HCT116 (cell line): ENCODE results near the gene FAM228B. TPM values are rescaled to one million over a fixed set of nuclear protein-coding genes. Genes with fewer than 3 reads are reported as not detected.

Source experiments
- ATAC-seq: fragments of 200-7000 bp; cut with Tn5 transposase; 2 replicates; pipeline ENCODE4 v1.9.1; 2020; ENCODE audit warnings: mild to moderate bottlenecking, moderate library complexity
- BruUV-seq: library from RNA; stranded (reverse); fragments of 400-500 nt; replicated peaks from 2 replicates; lab custom pipeline; 2021; lab: Mats Ljungman, UMichigan
- CTCF ChIA-PET: fragments of 300-600 bp; sonication (Branson Sonifier 250); formaldehyde crosslinking; loops from one replicate; lab custom pipeline; 2021; ENCODE audit warnings: antibody characterized with exemption; lab: Charles Lee
- POLR2A ChIA-PET: fragments of 300-600, 350-600 bp; sonication (Branson Sonifier 250); formaldehyde crosslinking; loops from one replicate; lab custom pipeline; 2021; ENCODE audit warnings: antibody characterized with exemption; lab: Charles Lee
- RAD21 ChIA-PET, 2 experiments: fragments of 300-600 bp; sonication (Branson Sonifier 250); formaldehyde crosslinking; loops; one replicate each; lab custom pipeline; 2023; ENCODE audit warnings: low total read pairs in 2 of 2; ENCODE audit not compliant: uncharacterized antibody in 2 of 2, unreplicated experiment in 2 of 2, low non-redundant PET in 1 of 2; lab: Charles Lee
- DNase-seq: peaks from one replicate; pipeline ENCODE4 v3.0.0-alpha.2; 2010; ENCODE audit warnings: low read depth, low spot score
- H2AFZ ChIP-seq: fragments of 200-600 bp; shearing (Covaris generic), sonication (generic); 2 replicates; pipeline ENCODE4 v1.6.1; 2017; ENCODE audit warnings: low read depth, mixed run types, mixed read lengths, antibody characterized with exemption, low read length; ENCODE audit not compliant: poor library complexity, severe bottlenecking
- H3K27ac ChIP-seq: 2 replicates; pipeline ENCODE4 v1.5.1; 2012; ENCODE audit warnings: low read depth, low read length
- H3K27me3 ChIP-seq: fragments of 200-600 bp; sonication (generic); 2 replicates; pipeline ENCODE4 v1.6.1; 2016; ENCODE audit warnings: mixed run types, low read length, mixed read lengths; ENCODE audit not compliant: insufficient read depth
- H3K36me3 ChIP-seq, 2 experiments: fragments of 200-500 bp in 1 of 2; fragments of 200-600 bp in 1 of 2; sonication (Bioruptor generic) in 1 of 2; sonication (generic) in 1 of 2; 2 replicates each; pipeline versions ENCODE4 v1.5.1 to v1.6.1; 2014 to 2016; ENCODE audit warnings: low read length in 2 of 2, inconsistent platforms in 1 of 2, mixed read lengths in 1 of 2, mixed run types in 1 of 2; ENCODE audit not compliant: insufficient read depth in 2 of 2, control insufficient read depth in 1 of 2
- H3K4me1 ChIP-seq, 2 experiments: fragments of 200-600 bp in 1 of 2; sonication (generic) in 1 of 2; 2 replicates each; pipeline versions ENCODE4 v1.5.1 to v1.6.1; 2012 to 2017; ENCODE audit warnings: low read length in 2 of 2, inconsistent platforms in 1 of 2, mild to moderate bottlenecking in 1 of 2, mixed read lengths in 1 of 2, mixed run types in 1 of 2, moderate library complexity in 1 of 2; ENCODE audit not compliant: insufficient read depth in 2 of 2, control insufficient read depth in 1 of 2
- H3K4me2 ChIP-seq: fragments of 200-600 bp; sonication (generic); 2 replicates; pipeline ENCODE4 v1.6.1; 2017; ENCODE audit warnings: mixed run types, low read length, mixed read lengths
- H3K4me3 ChIP-seq, 2 experiments: fragments of 200-600 bp in 1 of 2; sonication (generic) in 1 of 2; replicated peaks in 1 of 2; 2 replicates each; pipeline ENCODE4 v1.5.1; 2011 to 2016; ENCODE audit warnings: low read length in 2 of 2, control low read depth in 1 of 2, low read depth in 1 of 2, mild to moderate bottlenecking in 1 of 2, mixed read lengths in 1 of 2, mixed run types in 1 of 2
- H3K79me2 ChIP-seq: fragments of 200-600 bp; sonication (generic); 2 replicates; pipeline ENCODE4 v1.6.1; 2017; ENCODE audit warnings: mild to moderate bottlenecking, mixed run types, low read length, moderate library complexity, mixed read lengths; ENCODE audit not compliant: insufficient read depth
- H3K9ac ChIP-seq: fragments of 200-600 bp; sonication (generic); 2 replicates; pipeline ENCODE4 v1.6.1; 2016; ENCODE audit warnings: low read length, mixed read lengths
- H3K9me2 ChIP-seq: fragments of 200-600 bp; sonication (generic), shearing (Covaris generic); 2 replicates; pipeline ENCODE4 v1.6.1; 2017; ENCODE audit warnings: mixed run types, mild to moderate bottlenecking, moderate library complexity; ENCODE audit not compliant: insufficient read depth
- H3K9me3 ChIP-seq, 2 experiments: fragments of 200-500 bp in 1 of 2; fragments of 200-600 bp in 1 of 2; sonication (Bioruptor generic) in 1 of 2; sonication (generic) in 1 of 2; 2 replicates each; pipeline ENCODE4 v1.6.1; 2014 to 2017; ENCODE audit warnings: low read length in 2 of 2, mixed read lengths in 2 of 2, inconsistent platforms in 1 of 2, low read depth in 1 of 2, mild to moderate bottlenecking in 1 of 2, mixed run types in 1 of 2, moderate library complexity in 1 of 2; ENCODE audit not compliant: control insufficient read depth in 1 of 2, insufficient read depth in 1 of 2
- H4K20me1 ChIP-seq: fragments of 200-600 bp; sonication (generic), shearing (Covaris generic); 2 replicates; pipeline ENCODE4 v1.6.1; 2017; ENCODE audit warnings: mixed run types, mild to moderate bottlenecking, moderate library complexity; ENCODE audit not compliant: insufficient read depth
- ATF3 ChIP-seq: IDR thresholded peaks from 2 replicates; pipeline ENCODE4 v1.6.1; 2012
- CBX3 ChIP-seq: IDR thresholded peaks from 2 replicates; pipeline ENCODE4 v1.6.1; 2012; ENCODE audit warnings: low read depth
- CTCF ChIP-seq, 3 experiments: fragments of 200-600 bp in 1 of 3; sonication (generic) in 1 of 3; IDR thresholded peaks in 2 of 3; conservative IDR thresholded peaks in 1 of 3; 2 replicates each; pipeline ENCODE4 v1.5.1; 2012 to 2017; ENCODE audit warnings: low read depth in 2 of 3, low read length in 2 of 3, antibody characterized with exemption in 1 of 3, borderline replicate concordance in 1 of 3, control low read depth in 1 of 3, mild to moderate bottlenecking in 1 of 3, mixed read lengths in 1 of 3, mixed run types in 1 of 3, moderate library complexity in 1 of 3; ENCODE audit not compliant: insufficient read depth in 1 of 3
- EGR1 ChIP-seq: IDR thresholded peaks from 2 replicates; pipeline ENCODE4 v1.6.1; 2012; ENCODE audit warnings: low read depth
- ELF1 ChIP-seq: IDR thresholded peaks from 2 replicates; pipeline ENCODE4 v1.6.1; 2012; ENCODE audit warnings: low read depth, borderline replicate concordance
- EZH2 ChIP-seq: fragments of 200-600 bp; sonication (generic); IDR thresholded peaks from 2 replicates; pipeline ENCODE4 v1.6.1; 2017; ENCODE audit warnings: antibody characterized with exemption, mixed run types
- EZH2phosphoT487 ChIP-seq: fragments of 200-600 bp; IDR thresholded peaks from 2 replicates; pipeline ENCODE4 v1.6.1; 2018; ENCODE audit warnings: antibody characterized with exemption, borderline replicate concordance
- MAX ChIP-seq: IDR thresholded peaks from 2 replicates; pipeline ENCODE4 v1.6.1; 2012
- POLR2A ChIP-seq: IDR thresholded peaks from 2 replicates; pipeline ENCODE4 v1.7.0; 2011; ENCODE audit warnings: borderline replicate concordance; ENCODE audit not compliant: insufficient read depth, insufficient read length; ENCODE audit errors: extremely low read depth
- POLR2AphosphoS5 ChIP-seq: IDR thresholded peaks from 2 replicates; pipeline ENCODE4 v1.6.1; 2011; ENCODE audit warnings: mild to moderate bottlenecking, low read depth, low read length, moderate library complexity
- RAD21 ChIP-seq: IDR thresholded peaks from 2 replicates; pipeline ENCODE4 v1.6.1; 2012; ENCODE audit warnings: low read depth, mild to moderate bottlenecking
- YY1 ChIP-seq: IDR thresholded peaks from 2 replicates; pipeline ENCODE4 v1.6.1; 2011; ENCODE audit warnings: low read length, low read depth, moderate library complexity, mild to moderate bottlenecking; ENCODE audit not compliant: insufficient replicate concordance; ENCODE audit errors: extremely low read depth
- ZFX ChIP-seq: fragments of 450-650 bp; IDR thresholded peaks from 2 replicates; pipeline ENCODE4 v1.6.1; 2017
- ZNF274 ChIP-seq: fragments of 200-500 bp; sonication (Bioruptor generic); IDR thresholded peaks from 2 replicates; pipeline ENCODE4 v1.6.1; 2014; ENCODE audit warnings: mild to moderate bottlenecking, low read depth, low read length, inconsistent platforms
- intact Hi-C: fragments of 100-400 bp; cut with micrococcal nuclease; formaldehyde crosslinking; loops from 2 replicates; pipeline ENCODE4 v1.10.0; 2022
- total RNA-seq: library from RNA; stranded (reverse); gene quantifications from one replicate; pipeline ENCODE4 v1.2.1, GENCODE V29; 2021; ENCODE audit not compliant: unreplicated experiment

FAM228B gene
- total RNA-seq, 1 experiment from 2014 or later: 5.6 TPM

DNA sequence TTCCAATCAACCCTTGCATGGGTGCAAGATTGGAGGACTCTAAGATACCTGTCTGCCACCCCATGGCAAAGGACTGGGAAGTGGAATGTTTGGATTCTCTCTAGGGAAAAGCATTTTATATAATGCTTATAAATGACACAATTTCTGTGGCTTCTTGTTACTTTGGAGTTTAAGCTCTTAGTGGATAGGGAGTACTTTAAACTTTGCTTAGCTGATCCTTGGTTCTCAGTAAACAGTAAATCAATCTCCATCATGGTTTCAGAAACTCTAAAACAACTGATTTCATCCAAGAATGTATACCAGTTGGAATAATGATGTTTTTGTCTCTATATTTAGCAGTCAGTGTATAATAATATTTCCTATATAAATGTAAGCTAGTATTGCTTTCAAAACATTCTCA is 37.5 kb downstream of the FAM228B start:
- RAD21 ChIA-PET: no interaction called here
- H3K9me3 ChIP-seq: no peaks in the 10 kb centered on the region
- no TSS peak for BruUV-seq
- no peak overlapping the region for H3K4me3 ChIP-seq
- ATAC-seq: no peak
- no peak overlapping the region for H3K4me2 ChIP-seq
- no peaks in the 10 kb centered on the region for H4K20me1 ChIP-seq
- intact Hi-C loops: loop anchor here (5.0 to 10.0 kb wide), 3 partner anchors 176 to 338 kb away; partner anchors contain the start of gene ATAD2B
- no peaks in the 10 kb centered on the region for H3K79me2 ChIP-seq
- no peak overlapping the region for H3K27ac ChIP-seq
- POLR2A ChIA-PET: no interaction called here
- no peak for TF ChIP-seq ZFX
- TF ChIP-seq POLR2A: no peak
- TF ChIP-seq CBX3: no peak
- no peak for TF ChIP-seq EGR1
- TF ChIP-seq EZH2: no peak
- no peak for TF ChIP-seq ATF3
- TF ChIP-seq YY1: no peak
- TF ChIP-seq MAX: no peak
- TF ChIP-seq CTCF (IDR thresholded peaks at IDR 0.05 in 2 of 3, conservative IDR thresholded peaks at IDR 0.05 in 1 of 3; ENCODE audit: borderline replicate concordance in 1 of 3, insufficient read depth in 1 of 3, low read depth in 2 of 3, low read length in 2 of 3): no peak
- TF ChIP-seq ELF1: no peak
- TF ChIP-seq RAD21: no peak
- no peak for TF ChIP-seq ZNF274
- TF ChIP-seq POLR2AphosphoS5: no peak
- no peak for TF ChIP-seq EZH2phosphoT487
- TF ChIP-seq, all 23 proteins: peak for 0
- H3K9ac ChIP-seq: no peak overlapping the region
- H3K27me3 ChIP-seq: no peaks in the 10 kb centered on the region
- no peak for DNase-seq
- H2AFZ ChIP-seq: no peak overlapping the region
- CTCF ChIA-PET: no interaction called here
- no peaks in the 10 kb centered on the region for H3K4me1 ChIP-seq
- H3K36me3 ChIP-seq: no peaks in the 10 kb centered on the region
- H3K9me2 ChIP-seq: no peaks in the 10 kb centered on the region
